HL-60 (cell line): ENCODE results near the gene USP48.

Source experiments
- POLR2AphosphoS5 ChIP-seq: IDR thresholded peaks from 2 replicates; pipeline ENCODE4 v1.6.1; 2012; ENCODE audit warnings: low read depth
- TF ChIP-seq, protein P1 (sequence below): IDR thresholded peaks from one replicate; pipeline ENCODE4 v1.5.1; 2011; ENCODE audit warnings: low read length, control low read depth, inconsistent platforms; ENCODE audit not compliant: insufficient read depth
- TF ChIP-seq, protein P2 (sequence below): IDR thresholded peaks from 2 replicates; pipeline ENCODE4 v1.6.1; 2012; ENCODE audit warnings: low read depth; ENCODE audit not compliant: insufficient replicate concordance

- TF ChIP-seq POLR2AphosphoS5: no peak
- TF ChIP-seq, protein P1, sequence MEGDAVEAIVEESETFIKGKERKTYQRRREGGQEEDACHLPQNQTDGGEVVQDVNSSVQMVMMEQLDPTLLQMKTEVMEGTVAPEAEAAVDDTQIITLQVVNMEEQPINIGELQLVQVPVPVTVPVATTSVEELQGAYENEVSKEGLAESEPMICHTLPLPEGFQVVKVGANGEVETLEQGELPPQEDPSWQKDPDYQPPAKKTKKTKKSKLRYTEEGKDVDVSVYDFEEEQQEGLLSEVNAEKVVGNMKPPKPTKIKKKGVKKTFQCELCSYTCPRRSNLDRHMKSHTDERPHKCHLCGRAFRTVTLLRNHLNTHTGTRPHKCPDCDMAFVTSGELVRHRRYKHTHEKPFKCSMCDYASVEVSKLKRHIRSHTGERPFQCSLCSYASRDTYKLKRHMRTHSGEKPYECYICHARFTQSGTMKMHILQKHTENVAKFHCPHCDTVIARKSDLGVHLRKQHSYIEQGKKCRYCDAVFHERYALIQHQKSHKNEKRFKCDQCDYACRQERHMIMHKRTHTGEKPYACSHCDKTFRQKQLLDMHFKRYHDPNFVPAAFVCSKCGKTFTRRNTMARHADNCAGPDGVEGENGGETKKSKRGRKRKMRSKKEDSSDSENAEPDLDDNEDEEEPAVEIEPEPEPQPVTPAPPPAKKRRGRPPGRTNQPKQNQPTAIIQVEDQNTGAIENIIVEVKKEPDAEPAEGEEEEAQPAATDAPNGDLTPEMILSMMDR: no peak
- TF ChIP-seq, protein P2, sequence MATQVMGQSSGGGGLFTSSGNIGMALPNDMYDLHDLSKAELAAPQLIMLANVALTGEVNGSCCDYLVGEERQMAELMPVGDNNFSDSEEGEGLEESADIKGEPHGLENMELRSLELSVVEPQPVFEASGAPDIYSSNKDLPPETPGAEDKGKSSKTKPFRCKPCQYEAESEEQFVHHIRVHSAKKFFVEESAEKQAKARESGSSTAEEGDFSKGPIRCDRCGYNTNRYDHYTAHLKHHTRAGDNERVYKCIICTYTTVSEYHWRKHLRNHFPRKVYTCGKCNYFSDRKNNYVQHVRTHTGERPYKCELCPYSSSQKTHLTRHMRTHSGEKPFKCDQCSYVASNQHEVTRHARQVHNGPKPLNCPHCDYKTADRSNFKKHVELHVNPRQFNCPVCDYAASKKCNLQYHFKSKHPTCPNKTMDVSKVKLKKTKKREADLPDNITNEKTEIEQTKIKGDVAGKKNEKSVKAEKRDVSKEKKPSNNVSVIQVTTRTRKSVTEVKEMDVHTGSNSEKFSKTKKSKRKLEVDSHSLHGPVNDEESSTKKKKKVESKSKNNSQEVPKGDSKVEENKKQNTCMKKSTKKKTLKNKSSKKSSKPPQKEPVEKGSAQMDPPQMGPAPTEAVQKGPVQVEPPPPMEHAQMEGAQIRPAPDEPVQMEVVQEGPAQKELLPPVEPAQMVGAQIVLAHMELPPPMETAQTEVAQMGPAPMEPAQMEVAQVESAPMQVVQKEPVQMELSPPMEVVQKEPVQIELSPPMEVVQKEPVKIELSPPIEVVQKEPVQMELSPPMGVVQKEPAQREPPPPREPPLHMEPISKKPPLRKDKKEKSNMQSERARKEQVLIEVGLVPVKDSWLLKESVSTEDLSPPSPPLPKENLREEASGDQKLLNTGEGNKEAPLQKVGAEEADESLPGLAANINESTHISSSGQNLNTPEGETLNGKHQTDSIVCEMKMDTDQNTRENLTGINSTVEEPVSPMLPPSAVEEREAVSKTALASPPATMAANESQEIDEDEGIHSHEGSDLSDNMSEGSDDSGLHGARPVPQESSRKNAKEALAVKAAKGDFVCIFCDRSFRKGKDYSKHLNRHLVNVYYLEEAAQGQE: no peak
These were observed 11.7 kb upstream of the USP48 start for GRCh38 chr1:21794656-21795055.
